Thoracic aorta (tissue), 2 donors: ENCODE results near the gene MLLT10. TPM values are rescaled to one million over a fixed set of nuclear protein-coding genes. Genes with fewer than 3 reads are reported as not detected.

Experiments used
- ATAC-seq: fragments of 150-250 bp; one replicate; pipeline ENCODE4 v1.8.0; 2017; ENCODE audit warnings: low read depth; ENCODE audit not compliant: insufficient number of reproducible peaks, low FRiP score
- DNase-seq: peaks from one replicate; pipeline ENCODE4 v3.0.0-alpha.2; 2020; ENCODE audit warnings: low spot score
- H3K27ac ChIP-seq, 2 donors: fragments of 200-600 bp; sonication (generic); 1 replicate in 1 of 2; 2 replicates in 1 of 2; pipeline ENCODE4 v1.5.1; 2016; ENCODE audit warnings: mild to moderate bottlenecking in 2 of 2, moderate library complexity in 2 of 2
- H3K27me3 ChIP-seq: fragments of 200-600 bp; sonication (generic); replicated peaks from 2 replicates; pipeline ENCODE4 v1.6.0; 2016; ENCODE audit warnings: mild to moderate bottlenecking; ENCODE audit not compliant: insufficient read depth
- H3K36me3 ChIP-seq: fragments of 200-600 bp; sonication (generic); one replicate; pipeline ENCODE4 v1.5.1; 2016
- H3K4me1 ChIP-seq, 2 donors: fragments of 200-600 bp; sonication (generic); 1 replicate in 1 of 2; 2 replicates in 1 of 2; pipeline versions ENCODE4 v1.5.1 to v1.6.0; 2016; ENCODE audit warnings: low read depth in 2 of 2, mild to moderate bottlenecking in 1 of 2; ENCODE audit not compliant: control insufficient read depth in 1 of 2
- H3K4me3 ChIP-seq: fragments of 200-600 bp; sonication (generic); 2 replicates; pipeline ENCODE4 v1.5.1; 2016; ENCODE audit warnings: mild to moderate bottlenecking
- H3K9me3 ChIP-seq: fragments of 200-600 bp; sonication (generic); 2 replicates; pipeline ENCODE4 v1.5.1; 2016
- total RNA-seq, 2 donors: library from RNA; depleted of rRNA; stranded (reverse); fragments of >200 nt; gene quantifications; one replicate each; pipeline versions ENCODE4 v1.1.0 to v1.2.3, GENCODE V29; 2016
- TF ChIP-seq, protein P1 (sequence below): fragments of 200-600 bp; sonication (generic); IDR thresholded peaks from one replicate; pipeline ENCODE4 v1.5.1; 2019; ENCODE audit warnings: antibody characterized with exemption

Gene MLLT10
- total RNA-seq, 2 donors from 2014 or later, result 35.1 to 54.7 TPM

GRCh38 chr10:21637795-21638194 lies 103.8 kb downstream of the MLLT10 start:
- no peak for DNase-seq
- Histone ChIP-seq H3K4me3 (no peak overlapping the region), H3K27ac (no peak overlapping the region), H3K27me3 (no peaks in the 10 kb centered on the region), H3K36me3 (no peaks in the 10 kb centered on the region), H3K9me3 (no peaks in the 10 kb centered on the region), H3K4me1 (peaks cover 0 to 8% of the 10 kb centered on the region in 2 donors)
- ATAC-seq, result no peak
- TF ChIP-seq, protein P1, sequence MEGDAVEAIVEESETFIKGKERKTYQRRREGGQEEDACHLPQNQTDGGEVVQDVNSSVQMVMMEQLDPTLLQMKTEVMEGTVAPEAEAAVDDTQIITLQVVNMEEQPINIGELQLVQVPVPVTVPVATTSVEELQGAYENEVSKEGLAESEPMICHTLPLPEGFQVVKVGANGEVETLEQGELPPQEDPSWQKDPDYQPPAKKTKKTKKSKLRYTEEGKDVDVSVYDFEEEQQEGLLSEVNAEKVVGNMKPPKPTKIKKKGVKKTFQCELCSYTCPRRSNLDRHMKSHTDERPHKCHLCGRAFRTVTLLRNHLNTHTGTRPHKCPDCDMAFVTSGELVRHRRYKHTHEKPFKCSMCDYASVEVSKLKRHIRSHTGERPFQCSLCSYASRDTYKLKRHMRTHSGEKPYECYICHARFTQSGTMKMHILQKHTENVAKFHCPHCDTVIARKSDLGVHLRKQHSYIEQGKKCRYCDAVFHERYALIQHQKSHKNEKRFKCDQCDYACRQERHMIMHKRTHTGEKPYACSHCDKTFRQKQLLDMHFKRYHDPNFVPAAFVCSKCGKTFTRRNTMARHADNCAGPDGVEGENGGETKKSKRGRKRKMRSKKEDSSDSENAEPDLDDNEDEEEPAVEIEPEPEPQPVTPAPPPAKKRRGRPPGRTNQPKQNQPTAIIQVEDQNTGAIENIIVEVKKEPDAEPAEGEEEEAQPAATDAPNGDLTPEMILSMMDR, result no peak

DNA sequence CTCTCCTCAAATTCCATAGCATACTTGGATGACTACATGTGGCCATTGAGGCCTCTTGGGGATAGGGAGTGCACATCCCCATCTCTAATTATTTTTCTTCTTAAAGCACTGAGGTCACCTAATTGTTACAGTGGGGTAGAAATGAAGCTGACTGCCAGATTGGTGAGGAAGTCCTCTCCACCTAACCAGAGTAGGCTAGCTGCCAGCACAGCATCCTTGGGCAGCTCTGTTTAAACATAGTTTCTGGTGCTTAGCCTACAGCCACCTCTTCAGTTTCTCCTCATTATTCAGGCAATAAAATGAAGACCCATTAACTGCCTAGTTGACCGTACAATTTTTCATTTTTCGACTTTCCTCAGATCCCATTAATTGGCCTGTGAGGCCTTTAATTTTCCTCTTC lies 104.6 kb downstream of the MLLT10 start:
- DNase-seq (no peak), ATAC-seq (no peak)
- Histone ChIP-seq H3K4me1 (peaks cover 0 to 12% of the 10 kb centered on the region in 2 donors), H3K9me3 (no peaks in the 10 kb centered on the region), H3K27ac (no peak overlapping the region), H3K27me3 (no peaks in the 10 kb centered on the region), H3K36me3 (no peaks in the 10 kb centered on the region), H3K4me3 (no peak overlapping the region)
- TF ChIP-seq, protein P1, result no peak

DNA sequence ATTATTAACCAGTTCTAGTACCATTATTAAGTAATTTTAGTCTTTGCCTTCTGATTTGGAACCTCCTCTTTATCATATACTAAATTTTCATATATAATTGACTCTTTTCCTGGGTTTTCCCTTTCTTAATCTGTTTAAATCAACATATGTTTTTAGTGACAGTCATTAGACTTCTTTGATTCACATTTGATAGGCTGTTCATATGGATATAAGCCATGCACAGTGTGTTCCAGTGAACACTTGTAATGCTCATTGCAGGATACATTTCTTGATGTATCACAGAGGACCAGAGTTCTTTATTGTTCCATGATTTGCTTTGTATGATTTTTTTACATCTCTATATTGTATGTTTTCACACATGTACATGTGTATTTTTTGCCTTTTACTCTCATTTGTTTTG lies 114.0 kb downstream of the MLLT10 start:
- Histone ChIP-seq H3K36me3 (no peaks in the 10 kb centered on the region), H3K27ac (no peak overlapping the region), H3K27me3 (no peaks in the 10 kb centered on the region), H3K9me3 (no peaks in the 10 kb centered on the region), H3K4me3 (no peak overlapping the region), H3K4me1 (peaks cover 4% of the 10 kb centered on the region in 2 donors)
- DNase-seq (no peak), ATAC-seq (no peak)
- TF ChIP-seq, protein P1, result no peak

GRCh38 chr10:21649454-21649872 lies 115.4 kb downstream of the MLLT10 start:
- Histone ChIP-seq H3K4me3 (no peak overlapping the region), H3K4me1 (peaks cover 0 to 4% of the 10 kb centered on the region in 2 donors), H3K27ac (no peak overlapping the region), H3K36me3 (no peaks in the 10 kb centered on the region), H3K9me3 (no peaks in the 10 kb centered on the region), H3K27me3 (no peaks in the 10 kb centered on the region)
- ATAC-seq, result no peak
- DNase-seq, result no peak
- TF ChIP-seq, protein P1, result no peak

- no peaks in the 10 kb centered on the region for H3K27me3 ChIP-seq
- H3K4me3 ChIP-seq, result no peak overlapping the region
- H3K9me3 ChIP-seq, result no peaks in the 10 kb centered on the region
- ATAC-seq (no peak), DNase-seq (no peak)
- no peak overlapping the region for H3K27ac ChIP-seq
- H3K4me1 ChIP-seq, result peaks cover 0 to 4% of the 10 kb centered on the region in 2 donors
- H3K36me3 ChIP-seq, result no peaks in the 10 kb centered on the region
- TF ChIP-seq, protein P1, result no peak
Observed at GRCh38 chr10:21650353-21650752, 116.3 kb downstream of the MLLT10 start.
